ENCODE results near the gene MAFF.

DNA sequence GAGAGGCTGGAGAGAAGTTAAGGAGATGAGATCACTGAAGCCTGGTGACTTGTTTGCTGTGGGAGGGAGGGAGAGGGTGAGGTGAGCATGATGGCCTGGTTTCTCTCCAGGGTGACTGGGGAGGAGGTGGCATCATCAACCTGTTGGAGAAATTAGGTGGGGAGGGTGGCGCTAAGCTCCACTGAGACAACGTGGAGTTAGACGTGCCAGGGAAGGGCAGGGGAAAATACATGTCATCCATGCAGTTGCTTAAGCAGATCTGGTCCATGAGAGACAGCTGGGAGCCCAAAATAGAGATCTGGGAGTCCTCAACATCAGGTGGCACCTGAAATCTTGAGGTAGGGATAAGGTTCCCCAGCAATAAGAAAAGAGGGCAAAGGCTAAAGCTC is 9.3 kb upstream of the MAFF start:
- TF ChIP-seq, protein P1, sequence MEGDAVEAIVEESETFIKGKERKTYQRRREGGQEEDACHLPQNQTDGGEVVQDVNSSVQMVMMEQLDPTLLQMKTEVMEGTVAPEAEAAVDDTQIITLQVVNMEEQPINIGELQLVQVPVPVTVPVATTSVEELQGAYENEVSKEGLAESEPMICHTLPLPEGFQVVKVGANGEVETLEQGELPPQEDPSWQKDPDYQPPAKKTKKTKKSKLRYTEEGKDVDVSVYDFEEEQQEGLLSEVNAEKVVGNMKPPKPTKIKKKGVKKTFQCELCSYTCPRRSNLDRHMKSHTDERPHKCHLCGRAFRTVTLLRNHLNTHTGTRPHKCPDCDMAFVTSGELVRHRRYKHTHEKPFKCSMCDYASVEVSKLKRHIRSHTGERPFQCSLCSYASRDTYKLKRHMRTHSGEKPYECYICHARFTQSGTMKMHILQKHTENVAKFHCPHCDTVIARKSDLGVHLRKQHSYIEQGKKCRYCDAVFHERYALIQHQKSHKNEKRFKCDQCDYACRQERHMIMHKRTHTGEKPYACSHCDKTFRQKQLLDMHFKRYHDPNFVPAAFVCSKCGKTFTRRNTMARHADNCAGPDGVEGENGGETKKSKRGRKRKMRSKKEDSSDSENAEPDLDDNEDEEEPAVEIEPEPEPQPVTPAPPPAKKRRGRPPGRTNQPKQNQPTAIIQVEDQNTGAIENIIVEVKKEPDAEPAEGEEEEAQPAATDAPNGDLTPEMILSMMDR (IDR thresholded peaks at IDR 0.05; ENCODE audit: low read length) = no peak
- TF ChIP-seq EZH2 (IDR thresholded peaks at IDR 0.05; ENCODE audit: borderline replicate concordance, low read length) = no peak
